ENCODE data around the gene CEP72. TPM values are rescaled to one million over a fixed set of nuclear protein-coding genes. Genes with fewer than 3 reads are reported as not detected.

CEP72 gene
- total RNA-seq, 1 donor from 2014 or later, result 20.1 TPM

- H3K9me3 ChIP-seq, result no peaks in the 10 kb centered on the region
- no peak overlapping the region for H3K27ac ChIP-seq
- H3K4me3 ChIP-seq, result no peak overlapping the region
- DNase-seq (ENCODE audit: extremely low spot score in 2 of 2), result no peak
- intact Hi-C loops (cut with DNase I), result no loop called here
- no peaks in the 10 kb centered on the region for H3K27me3 ChIP-seq
- no peak for TF ChIP-seq POLR2AphosphoS5 (IDR thresholded peaks at IDR 0.05; ENCODE audit: insufficient read depth in 1 of 2, low read depth in 1 of 2)
- TF ChIP-seq CTCF (IDR thresholded peaks at IDR 0.05), result no peak
- no peak for TF ChIP-seq POLR2A (IDR thresholded peaks at IDR 0.05)
- H3K4me1 ChIP-seq, result no peaks in the 10 kb centered on the region
- H3K36me3 ChIP-seq, result peaks cover 0 to 31% of the 10 kb centered on the region in 2 donors
Measured at GRCh38 chr5:623531-623930, 11.4 kb downstream of the CEP72 start.

GRCh38 chr5:624118-624950, 12.2 kb downstream of the CEP72 start:
- DNase-seq (ENCODE audit: extremely low spot score in 2 of 2), result no peak
- no peaks in the 10 kb centered on the region for H3K9me3 ChIP-seq
- H3K27ac ChIP-seq, result no peak overlapping the region
- intact Hi-C loops (cut with DNase I), result no loop called here
- H3K36me3 ChIP-seq, result peaks cover 0 to 27% of the 10 kb centered on the region in 2 donors
- TF ChIP-seq POLR2AphosphoS5 (IDR thresholded peaks at IDR 0.05; ENCODE audit: insufficient read depth in 1 of 2, low read depth in 1 of 2) (no peak), CTCF (IDR thresholded peaks at IDR 0.05) (no peak), POLR2A (IDR thresholded peaks at IDR 0.05) (no peak)
- H3K4me1 ChIP-seq, result no peaks in the 10 kb centered on the region
- no peaks in the 10 kb centered on the region for H3K27me3 ChIP-seq
- no peak overlapping the region for H3K4me3 ChIP-seq

GRCh38 chr5:624951-625230, 12.8 kb downstream of the CEP72 start:
- TF ChIP-seq POLR2AphosphoS5 (IDR thresholded peaks at IDR 0.05; ENCODE audit: insufficient read depth in 1 of 2, low read depth in 1 of 2), result no peak
- TF ChIP-seq CTCF (IDR thresholded peaks at IDR 0.05), result no peak
- no peak for TF ChIP-seq POLR2A (IDR thresholded peaks at IDR 0.05)
- intact Hi-C loops (cut with DNase I), result no loop called here
- no peaks in the 10 kb centered on the region for H3K9me3 ChIP-seq
- no peaks in the 10 kb centered on the region for H3K27me3 ChIP-seq
- H3K36me3 ChIP-seq, result peaks cover 0 to 21% of the 10 kb centered on the region in 2 donors
- no peak overlapping the region for H3K27ac ChIP-seq
- H3K4me1 ChIP-seq, result no peaks in the 10 kb centered on the region
- DNase-seq (ENCODE audit: extremely low spot score in 2 of 2), result no peak
- H3K4me3 ChIP-seq, result no peak overlapping the region

- H3K36me3 ChIP-seq, result peaks cover 0 to 15% of the 10 kb centered on the region in 2 donors
Measured at GRCh38 chr5:625516-625915, 13.4 kb downstream of the CEP72 start.

More at GRCh38 chr5:625516-625915, 13.4 kb downstream of the CEP72 start:
- Histone ChIP-seq H3K4me1 (no peaks in the 10 kb centered on the region), H3K27ac (no peak overlapping the region), H3K4me3 (no peak overlapping the region), H3K9me3 (no peaks in the 10 kb centered on the region), H3K27me3 (no peaks in the 10 kb centered on the region)
- intact Hi-C loops (cut with DNase I), result no loop called here
- no peak for DNase-seq (ENCODE audit: extremely low spot score in 2 of 2)
- TF ChIP-seq POLR2AphosphoS5 (IDR thresholded peaks at IDR 0.05; ENCODE audit: insufficient read depth in 1 of 2, low read depth in 1 of 2) (no peak), CTCF (IDR thresholded peaks at IDR 0.05) (no peak), POLR2A (IDR thresholded peaks at IDR 0.05) (no peak)
